PC-3 (cell line): Measurements from ENCODE around the gene DOCK1.
A peak's percentile ranks its signal among the peaks of the same experiment; 100 is the strongest.

ENCODE experiments used
- EZH2 ChIP-seq: fragments of 300-600 bp; sonication (generic); IDR thresholded peaks from one replicate; pipeline ENCODE4 v1.6.1; 2017; ENCODE audit warnings: antibody characterized with exemption, mild to moderate bottlenecking, low read length; ENCODE audit not compliant: unreplicated experiment
- EZH2phosphoT487 ChIP-seq: fragments of 300-600 bp; sonication (generic); IDR thresholded peaks from 2 replicates; pipeline ENCODE4 v1.6.1; 2018; ENCODE audit warnings: mild to moderate bottlenecking, antibody characterized with exemption, low read length, borderline replicate concordance
- TF ChIP-seq, protein P1 (sequence below): fragments of 300-600 bp; sonication (generic); conservative IDR thresholded peaks from 2 replicates; pipeline ENCODE4 v1.5.1; 2017; ENCODE audit warnings: antibody characterized with exemption, low read depth, mild to moderate bottlenecking, low read length

DNA sequence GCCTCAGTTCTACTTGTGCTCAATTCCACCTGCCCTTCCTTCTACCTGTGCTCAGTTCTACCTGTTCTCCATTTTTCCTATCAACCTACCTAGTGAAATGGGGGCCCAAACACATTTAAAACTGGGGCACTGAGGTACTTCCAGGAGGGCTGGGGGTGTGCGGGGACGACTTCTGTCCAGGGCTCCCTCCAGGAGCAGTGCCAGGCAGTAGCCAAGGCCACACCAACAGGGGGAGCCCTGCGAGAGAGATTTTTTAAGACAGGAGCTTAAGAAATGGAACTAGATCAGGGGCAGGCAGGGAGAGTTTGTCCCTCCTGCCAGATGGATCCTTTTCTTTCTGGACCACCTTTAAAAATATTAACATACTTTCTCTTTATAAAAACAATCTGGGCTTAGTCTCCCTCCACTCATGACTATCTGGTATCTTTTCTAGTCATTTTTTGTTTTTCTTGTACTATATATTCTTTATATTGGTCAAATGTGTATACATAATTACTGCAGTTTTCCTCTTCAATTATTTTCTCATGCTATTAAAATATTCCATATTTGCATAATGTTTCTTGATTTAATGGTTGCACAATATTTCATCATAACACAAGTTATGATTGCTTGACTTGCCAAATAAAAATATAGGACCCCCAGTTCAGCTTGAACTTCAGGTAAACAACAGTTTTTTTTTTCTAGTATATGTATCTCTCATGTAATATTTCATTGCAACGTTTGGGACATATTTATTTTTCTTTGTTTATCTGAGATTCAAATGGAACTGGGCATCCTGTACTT, 338.5 kb downstream of the DOCK1 start:
- TF ChIP-seq, protein P1, sequence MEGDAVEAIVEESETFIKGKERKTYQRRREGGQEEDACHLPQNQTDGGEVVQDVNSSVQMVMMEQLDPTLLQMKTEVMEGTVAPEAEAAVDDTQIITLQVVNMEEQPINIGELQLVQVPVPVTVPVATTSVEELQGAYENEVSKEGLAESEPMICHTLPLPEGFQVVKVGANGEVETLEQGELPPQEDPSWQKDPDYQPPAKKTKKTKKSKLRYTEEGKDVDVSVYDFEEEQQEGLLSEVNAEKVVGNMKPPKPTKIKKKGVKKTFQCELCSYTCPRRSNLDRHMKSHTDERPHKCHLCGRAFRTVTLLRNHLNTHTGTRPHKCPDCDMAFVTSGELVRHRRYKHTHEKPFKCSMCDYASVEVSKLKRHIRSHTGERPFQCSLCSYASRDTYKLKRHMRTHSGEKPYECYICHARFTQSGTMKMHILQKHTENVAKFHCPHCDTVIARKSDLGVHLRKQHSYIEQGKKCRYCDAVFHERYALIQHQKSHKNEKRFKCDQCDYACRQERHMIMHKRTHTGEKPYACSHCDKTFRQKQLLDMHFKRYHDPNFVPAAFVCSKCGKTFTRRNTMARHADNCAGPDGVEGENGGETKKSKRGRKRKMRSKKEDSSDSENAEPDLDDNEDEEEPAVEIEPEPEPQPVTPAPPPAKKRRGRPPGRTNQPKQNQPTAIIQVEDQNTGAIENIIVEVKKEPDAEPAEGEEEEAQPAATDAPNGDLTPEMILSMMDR = peak; percentile 73
- no peak for TF ChIP-seq EZH2
- TF ChIP-seq EZH2phosphoT487 = no peak
